ENCODE results near the gene MAT1A.

The MAT1A gene

GRCh38 chr10:80279146-80279545 lies 10.3 kb downstream of the MAT1A start:
- TF ChIP-seq REST (IDR thresholded peaks at IDR 0.05; ENCODE audit: insufficient replicate concordance, low read depth) = no peak
- no peak for DNase-seq (ENCODE audit: low read depth in 1 of 2, low spot score in 1 of 2)
- H3K27me3 ChIP-seq (ENCODE audit: insufficient read depth, poor library complexity, severe bottlenecking) = no peaks in the 10 kb centered on the region
- no peak overlapping the region for H3K27ac ChIP-seq (replicated peaks)
- no peak overlapping the region for H3K4me3 ChIP-seq (replicated peaks; ENCODE audit: insufficient read depth, low read length)

- H3K4me3 ChIP-seq (replicated peaks; ENCODE audit: insufficient read depth, low read length) = no peak overlapping the region
- no peaks in the 10 kb centered on the region for H3K27me3 ChIP-seq (ENCODE audit: insufficient read depth, poor library complexity, severe bottlenecking)
- DNase-seq (ENCODE audit: low read depth in 1 of 2, low spot score in 1 of 2) = no peak
- no peak for TF ChIP-seq CTCF (IDR thresholded peaks at IDR 0.05; ENCODE audit: insufficient read depth, low read length)
- no peak for TF ChIP-seq SPI1 (IDR thresholded peaks at IDR 0.05; ENCODE audit: borderline replicate concordance, low read depth)
- TF ChIP-seq GABPA (IDR thresholded peaks at IDR 0.05; ENCODE audit: low read depth) = no peak
- no peak for TF ChIP-seq POLR2AphosphoS5 (IDR thresholded peaks at IDR 0.05; ENCODE audit: low read depth)
- no peak for TF ChIP-seq REST (IDR thresholded peaks at IDR 0.05; ENCODE audit: insufficient replicate concordance, low read depth)
- no peak overlapping the region for H3K27ac ChIP-seq (replicated peaks)
Observed at GRCh38 chr10:80278480-80278879, 11.0 kb downstream of the MAT1A start.

DNA sequence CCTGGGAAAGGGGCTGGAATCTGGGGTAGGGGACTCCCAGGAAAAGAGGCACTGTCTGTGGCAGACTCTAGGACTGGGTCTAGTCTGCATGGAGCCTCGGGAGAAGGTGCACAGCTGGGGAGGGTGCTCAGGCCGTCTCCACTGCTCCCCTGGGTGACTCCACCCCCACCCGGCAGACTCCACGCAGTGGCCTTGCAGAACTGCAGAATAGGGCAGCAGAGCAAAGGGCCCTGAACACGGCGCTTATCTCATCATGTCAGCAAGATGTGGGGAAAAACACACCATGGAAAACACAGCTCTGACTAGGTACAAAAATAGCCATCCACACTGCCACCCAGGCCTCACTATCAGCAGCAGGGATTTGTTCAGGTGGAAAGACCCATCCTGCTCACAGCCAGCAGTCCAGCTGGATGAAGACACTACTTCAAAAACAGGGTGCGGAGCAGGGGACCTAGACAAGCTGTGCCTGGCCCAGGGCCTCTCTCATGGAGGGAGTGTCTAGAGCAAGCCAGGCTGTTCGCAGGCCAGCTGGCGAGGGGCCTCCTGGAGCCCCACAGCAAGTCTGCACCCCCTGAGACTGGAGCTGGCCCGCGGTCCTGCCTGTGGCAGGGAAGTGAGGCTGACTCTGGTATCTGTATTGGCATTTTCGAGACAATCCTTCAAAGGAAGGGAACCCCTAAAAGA lies 11.7 kb downstream of the MAT1A start:
- no peak for DNase-seq (ENCODE audit: low read depth in 1 of 2, low spot score in 1 of 2)
- TF ChIP-seq SPI1 (IDR thresholded peaks at IDR 0.05; ENCODE audit: borderline replicate concordance, low read depth) (no peak), POLR2AphosphoS5 (IDR thresholded peaks at IDR 0.05; ENCODE audit: low read depth) (no peak), CTCF (IDR thresholded peaks at IDR 0.05; ENCODE audit: insufficient read depth, low read length) (no peak), REST (IDR thresholded peaks at IDR 0.05; ENCODE audit: insufficient replicate concordance, low read depth) (no peak), GABPA (IDR thresholded peaks at IDR 0.05; ENCODE audit: low read depth) (no peak)

More for the DNA sequence above, 11.7 kb downstream of the MAT1A start:
- no peak overlapping the region for H3K4me3 ChIP-seq (replicated peaks; ENCODE audit: insufficient read depth, low read length)
- H3K27ac ChIP-seq (replicated peaks) = no peak overlapping the region
- H3K27me3 ChIP-seq (ENCODE audit: insufficient read depth, poor library complexity, severe bottlenecking) = no peaks in the 10 kb centered on the region

Data from HL-60 (cell line).